DMS53 treated with DMSO at 0.1 percent for 48 hours (cell line): ENCODE results near the gene BTRC.

Experiments used
- DNase-seq: peaks from one replicate; lab custom pipeline; 2025; ENCODE audit not compliant: unreplicated experiment; lab: John Stamatoyannopoulos, UW

The BTRC gene

GRCh38 chr10:101441541-101442455 is 87.8 kb downstream of the BTRC start:
- DNase-seq, result peak; percentile 79

GRCh38 chr10:101442456-101442800 is 88.5 kb downstream of the BTRC start:
- DNase-seq, result no peak

GRCh38 chr10:101444058-101444898 is 90.3 kb downstream of the BTRC start:
- DNase-seq, result no peak

GRCh38 chr10:101446071-101446470 is 92.1 kb downstream of the BTRC start:
- no peak for DNase-seq

- no peak for DNase-seq
Observed at GRCh38 chr10:101446947-101447346, 93.0 kb downstream of the BTRC start.

GRCh38 chr10:101447477-101447876 is 93.5 kb downstream of the BTRC start:
- no peak for DNase-seq

- no peak for DNase-seq
Observed at GRCh38 chr10:101450277-101451080, 96.5 kb downstream of the BTRC start.

- DNase-seq, result no peak
Observed at GRCh38 chr10:101451261-101451660, 97.3 kb downstream of the BTRC start.

- no peak for DNase-seq
Observed at GRCh38 chr10:101451667-101452069, 97.7 kb downstream of the BTRC start.

- no peak for DNase-seq
Observed at GRCh38 chr10:101452176-101452575, 98.2 kb downstream of the BTRC start.

GRCh38 chr10:101452593-101452992 is 98.6 kb downstream of the BTRC start:
- no peak for DNase-seq

- DNase-seq, result no peak
Observed at GRCh38 chr10:101453318-101453717, 99.4 kb downstream of the BTRC start.

GRCh38 chr10:101453791-101454718 is 100.1 kb downstream of the BTRC start:
- DNase-seq, result no peak

GRCh38 chr10:101458869-101459268 is 104.9 kb downstream of the BTRC start:
- DNase-seq, result no peak

- DNase-seq, result no peak
Observed at GRCh38 chr10:101464082-101464481, 110.1 kb downstream of the BTRC start.

- DNase-seq, result no peak
Observed at GRCh38 chr10:101464599-101464998, 110.6 kb downstream of the BTRC start.

- no peak for DNase-seq
Observed at GRCh38 chr10:101466016-101466912, 112.3 kb downstream of the BTRC start.

GRCh38 chr10:101467286-101467770 is 113.4 kb downstream of the BTRC start:
- DNase-seq, result peak; percentile 84

- DNase-seq, result no peak
Observed at GRCh38 chr10:101468159-101468558, 114.2 kb downstream of the BTRC start.
